Transverse colon (tissue), 4 donors: ENCODE data around the gene FOXP4. TPM values are rescaled to one million over a fixed set of nuclear protein-coding genes. Genes with fewer than 3 reads are reported as not detected.

Experiments used
- DNase-seq: peaks from one replicate; pipeline ENCODE4 v3.0.0-alpha.2; 2019
- H3K27ac ChIP-seq, 4 donors: fragments of 200-600 bp; sonication (generic); 2 replicates each; pipeline ENCODE4 v1.5.1; 2016 to 2018; ENCODE audit warnings: inconsistent platforms in 4 of 4
- H3K27me3 ChIP-seq: fragments of 200-600 bp; sonication (generic); 2 replicates; pipeline ENCODE4 v1.5.1; 2017; ENCODE audit warnings: inconsistent platforms
- H3K36me3 ChIP-seq, 4 donors: fragments of 200-600 bp; sonication (generic); 2 replicates each; pipeline ENCODE4 v1.5.1; 2017 to 2019; ENCODE audit warnings: inconsistent platforms in 4 of 4
- H3K4me1 ChIP-seq, 4 donors: fragments of 200-600 bp; sonication (generic); 2 replicates each; pipeline ENCODE4 v1.5.1; 2017 to 2020; ENCODE audit warnings: inconsistent platforms in 4 of 4
- H3K4me3 ChIP-seq, 4 donors: fragments of 200-600 bp; sonication (generic); 1 replicate in 1 of 4; 2 replicates in 3 of 4; pipeline versions ENCODE4 v1.5.1 to v1.6.1; 2017 to 2019; ENCODE audit warnings: inconsistent platforms in 4 of 4
- H3K9me3 ChIP-seq, 2 donors: fragments of 200-600 bp; sonication (generic); 2 replicates each; pipeline ENCODE4 v1.5.1; 2017 to 2019; ENCODE audit warnings: inconsistent platforms in 2 of 2
- EP300 ChIP-seq: sonication (generic); formaldehyde crosslinking; IDR thresholded peaks from one replicate; pipeline ENCODE4 v1.6.1; 2017; ENCODE audit warnings: antibody characterized with exemption, low read depth
- POLR2A ChIP-seq: fragments of 450-650 bp; IDR thresholded peaks from one replicate; pipeline ENCODE4 v1.6.1; 2016; ENCODE audit warnings: antibody characterized with exemption, mild to moderate bottlenecking, moderate library complexity
- POLR2AphosphoS5 ChIP-seq, 3 donors: sonication (generic); formaldehyde crosslinking; IDR thresholded peaks; one replicate each; pipeline ENCODE4 v1.6.1; 2016; ENCODE audit warnings: antibody characterized with exemption in 3 of 3
- WGBS, 2 donors: methylation state at CpG; one replicate each; pipeline ENCODE4 v1.1.5; 2018; ENCODE audit warnings: low coverage in 1 of 2; 5-methylcytosine and 5-hydroxymethylcytosine counted together
- in situ Hi-C, 4 donors: fragments of 200-750 bp; cut with MboI; loops; one replicate each; pipeline versions ENCODE4 v1.15.0 to v1.15.1; 2017; ENCODE audit warnings: low sequenced_read_pairs in 3 of 4, low pct_ligation_motif_present in 1 of 4, low pct_unique_long_range_greater_than_20kb in 1 of 4
- intact Hi-C: fragments of 100-400 bp; cut with DNase I; formaldehyde crosslinking; loops from one replicate; pipeline ENCODE4 v1.15.1; 2023; ENCODE audit warnings: low total_unique reads
- total RNA-seq, 4 donors: library from RNA; depleted of rRNA; stranded (reverse); fragments of >200 nt; gene quantifications; one replicate each; pipeline ENCODE4 v1.1.0, GENCODE V29; 2016
- TF ChIP-seq, protein P1 (sequence below), 5 experiments: fragments of 200-600 bp in 3 of 5; fragments of 450-650 bp in 2 of 5; sonication (generic) in 3 of 5; IDR thresholded peaks; 1 replicate in 2 of 5; 2 replicates in 3 of 5; pipeline ENCODE4 v1.5.1; 2016 to 2017; ENCODE audit warnings: antibody characterized with exemption in 5 of 5, inconsistent platforms in 3 of 5, mild to moderate bottlenecking in 2 of 5, moderate library complexity in 1 of 5

Gene FOXP4
- total RNA-seq, 4 donors from 2014 or later: 13.8 to 45.6 (median 17.2) TPM

DNA sequence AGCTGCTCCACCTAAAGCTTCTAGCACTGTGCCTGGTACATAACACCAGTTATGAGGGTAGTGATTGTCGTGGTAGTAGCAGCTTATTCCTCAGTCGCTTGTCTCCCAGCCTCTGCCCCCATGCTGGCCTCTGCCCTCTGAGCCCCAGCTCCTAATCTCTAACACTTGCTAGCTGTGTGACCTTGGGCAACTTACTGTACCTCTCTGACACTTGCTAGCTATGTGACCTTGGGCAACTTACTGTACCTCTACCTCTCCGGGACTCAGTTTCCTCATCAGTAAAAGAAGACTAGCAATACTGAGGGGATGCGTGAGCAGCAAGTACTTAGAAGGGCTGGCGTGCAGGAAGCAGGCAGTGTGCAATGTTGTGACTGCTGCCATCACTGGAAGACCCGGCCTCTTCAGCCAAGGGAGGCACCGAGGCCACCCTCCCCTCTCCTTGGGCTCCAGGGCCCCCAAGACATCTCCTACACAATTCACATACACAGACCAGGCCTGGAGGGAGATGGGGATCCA, 101.9 kb downstream of the FOXP4 start:
- H3K36me3 ChIP-seq: no peaks in the 10 kb centered on the region
- WGBS, 2 donors: 72 to 90% methylated on average over 2 to 7 of the region's 7 CpGs
- TF ChIP-seq EP300: no peak
- TF ChIP-seq POLR2A: no peak
- no peak for TF ChIP-seq POLR2AphosphoS5 (IDR thresholded peaks at IDR 0.05)
- TF ChIP-seq, protein P1, sequence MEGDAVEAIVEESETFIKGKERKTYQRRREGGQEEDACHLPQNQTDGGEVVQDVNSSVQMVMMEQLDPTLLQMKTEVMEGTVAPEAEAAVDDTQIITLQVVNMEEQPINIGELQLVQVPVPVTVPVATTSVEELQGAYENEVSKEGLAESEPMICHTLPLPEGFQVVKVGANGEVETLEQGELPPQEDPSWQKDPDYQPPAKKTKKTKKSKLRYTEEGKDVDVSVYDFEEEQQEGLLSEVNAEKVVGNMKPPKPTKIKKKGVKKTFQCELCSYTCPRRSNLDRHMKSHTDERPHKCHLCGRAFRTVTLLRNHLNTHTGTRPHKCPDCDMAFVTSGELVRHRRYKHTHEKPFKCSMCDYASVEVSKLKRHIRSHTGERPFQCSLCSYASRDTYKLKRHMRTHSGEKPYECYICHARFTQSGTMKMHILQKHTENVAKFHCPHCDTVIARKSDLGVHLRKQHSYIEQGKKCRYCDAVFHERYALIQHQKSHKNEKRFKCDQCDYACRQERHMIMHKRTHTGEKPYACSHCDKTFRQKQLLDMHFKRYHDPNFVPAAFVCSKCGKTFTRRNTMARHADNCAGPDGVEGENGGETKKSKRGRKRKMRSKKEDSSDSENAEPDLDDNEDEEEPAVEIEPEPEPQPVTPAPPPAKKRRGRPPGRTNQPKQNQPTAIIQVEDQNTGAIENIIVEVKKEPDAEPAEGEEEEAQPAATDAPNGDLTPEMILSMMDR (IDR thresholded peaks at IDR 0.05): no peak

DNA sequence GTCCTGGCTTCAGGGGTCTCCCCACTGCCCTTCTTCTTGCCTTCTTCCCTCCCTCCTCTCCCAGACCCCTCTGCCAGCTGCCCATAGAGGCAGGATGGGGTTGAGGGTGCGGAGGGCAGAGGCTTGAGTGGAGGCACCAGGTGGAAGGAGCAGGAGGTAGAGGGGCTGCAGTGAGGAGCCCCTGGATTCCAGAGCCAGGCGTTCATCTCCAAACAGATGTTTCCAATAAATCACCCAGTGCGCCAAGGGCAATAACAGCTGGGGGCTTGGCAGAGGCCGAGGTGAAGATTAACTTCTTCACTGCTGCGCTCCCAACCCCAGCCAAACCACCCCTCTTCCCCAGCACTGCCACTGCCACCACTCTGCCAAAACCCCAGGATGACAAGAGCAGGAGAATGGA, 102.7 kb downstream of the FOXP4 start:
- Histone ChIP-seq H3K4me1 (no peaks in the 10 kb centered on the region), H3K9me3 (no peaks in the 10 kb centered on the region), H3K27me3 (peaks cover 17% of the 10 kb centered on the region), H3K4me3 (no peak overlapping the region), H3K36me3 (no peaks in the 10 kb centered on the region), H3K27ac (no peak overlapping the region)
- in situ Hi-C loops: no loop called here
- TF ChIP-seq EP300: no peak
- DNase-seq: no peak
- intact Hi-C loops: no loop called here
- 63% methylated on average over 5 of the region's 5 CpGs; no CpG with 5 or more reads in 1 of the 2 donors for WGBS, 2 donors

More for the DNA sequence above, 101.9 kb downstream of the FOXP4 start:
- DNase-seq: no peak
- Histone ChIP-seq H3K4me1 (no peaks in the 10 kb centered on the region), H3K9me3 (no peaks in the 10 kb centered on the region), H3K27ac (no peak overlapping the region), H3K27me3 (peaks cover 9% of the 10 kb centered on the region), H3K4me3 (no peak overlapping the region)
- intact Hi-C loops (no loop called here), in situ Hi-C loops (no loop called here)

DNA sequence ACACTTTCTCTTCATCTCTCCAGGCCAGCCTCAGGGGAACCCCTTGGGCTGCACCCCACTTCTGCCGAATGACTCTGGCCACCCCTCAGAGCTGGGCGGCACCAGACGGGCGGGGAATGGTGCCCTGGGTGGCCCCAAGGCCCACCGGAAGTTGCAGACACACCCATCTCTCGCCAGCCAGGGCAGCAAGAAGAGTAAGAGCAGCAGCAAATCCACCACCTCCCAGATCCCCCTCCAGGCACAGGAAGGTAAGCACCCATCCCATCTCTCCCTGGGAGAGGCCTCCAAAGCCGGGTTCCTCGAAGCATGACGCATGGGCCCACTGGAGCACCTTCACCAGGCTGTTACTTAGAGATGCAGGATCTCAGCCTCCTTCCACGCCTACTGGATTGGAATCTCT, 103.4 kb downstream of the FOXP4 start:
- H3K9me3 ChIP-seq: no peaks in the 10 kb centered on the region
- TF ChIP-seq POLR2AphosphoS5 (IDR thresholded peaks at IDR 0.05): no peak
- no peak for TF ChIP-seq POLR2A
- no peak for TF ChIP-seq EP300
- TF ChIP-seq, protein P1 (IDR thresholded peaks at IDR 0.05): no peak
- H3K4me1 ChIP-seq: no peaks in the 10 kb centered on the region
- H3K4me3 ChIP-seq: no peak overlapping the region
- H3K27ac ChIP-seq: no peak overlapping the region
- intact Hi-C loops: no loop called here
- 64% methylated on average over 9 of the region's 10 CpGs; no CpG with 5 or more reads in 1 of the 2 donors for WGBS, 2 donors
- H3K27me3 ChIP-seq: peaks cover 24% of the 10 kb centered on the region
- DNase-seq: no peak
- no peaks in the 10 kb centered on the region for H3K36me3 ChIP-seq
- in situ Hi-C loops: no loop called here

- peaks cover 23% of the 10 kb centered on the region for H3K27me3 ChIP-seq
- WGBS, 2 donors: 92% methylated on average over 2 of the region's 2 CpGs; no CpG with 5 or more reads in 1 of the 2 donors
- intact Hi-C loops: no loop called here
- no peaks in the 10 kb centered on the region for H3K9me3 ChIP-seq
- H3K36me3 ChIP-seq: no peaks in the 10 kb centered on the region
- in situ Hi-C loops: no loop called here
- no peak for TF ChIP-seq EP300
- no peak for TF ChIP-seq POLR2AphosphoS5 (IDR thresholded peaks at IDR 0.05)
- no peak overlapping the region for H3K4me3 ChIP-seq
- H3K27ac ChIP-seq: no peak overlapping the region
- H3K4me1 ChIP-seq: no peaks in the 10 kb centered on the region
- DNase-seq: no peak
Measured at GRCh38 chr6:41650120-41650519, 103.9 kb downstream of the FOXP4 start.

GRCh38 chr6:41651246-41651961, 105.2 kb downstream of the FOXP4 start:
- H3K27ac ChIP-seq: no peak overlapping the region
- intact Hi-C loops (no loop called here), in situ Hi-C loops (no loop called here)
- no peak for TF ChIP-seq POLR2AphosphoS5 (IDR thresholded peaks at IDR 0.05)
- TF ChIP-seq, protein P1 (IDR thresholded peaks at IDR 0.05): no peak
- TF ChIP-seq POLR2A: no peak
- no peak for TF ChIP-seq EP300
- H3K4me3 ChIP-seq: no peak overlapping the region
- H3K36me3 ChIP-seq: no peaks in the 10 kb centered on the region
- H3K9me3 ChIP-seq: no peaks in the 10 kb centered on the region
- H3K4me1 ChIP-seq: no peaks in the 10 kb centered on the region
- no peak for DNase-seq
- peaks cover 24% of the 10 kb centered on the region for H3K27me3 ChIP-seq
- 76 to 88% methylated on average over 1 to 11 of the region's 11 CpGs for WGBS, 2 donors
